HUES48 (cell line): ENCODE results near the gene HDAC4.

Source experiments
- H3K27ac ChIP-seq: one replicate; pipeline ENCODE4 v1.7.0; 2013; ENCODE audit warnings: low read depth, low read length, inconsistent platforms
- H3K27me3 ChIP-seq: 2 replicates; pipeline ENCODE4 v1.6.1; 2013; ENCODE audit warnings: mild to moderate bottlenecking, low read length; ENCODE audit not compliant: control insufficient read depth, insufficient read depth
- H3K36me3 ChIP-seq: 2 replicates; pipeline ENCODE4 v1.6.1; 2013; ENCODE audit warnings: low read length; ENCODE audit not compliant: control insufficient read depth, insufficient read depth
- H3K4me1 ChIP-seq: 2 replicates; pipeline ENCODE4 v1.6.1; 2013; ENCODE audit warnings: mild to moderate bottlenecking, low read length; ENCODE audit not compliant: control insufficient read depth, insufficient read depth
- H3K4me3 ChIP-seq: 2 replicates; pipeline ENCODE4 v1.5.1; 2013; ENCODE audit warnings: mild to moderate bottlenecking, low read depth, low read length
- H3K9ac ChIP-seq: 2 replicates; pipeline ENCODE4 v1.6.1; 2013; ENCODE audit warnings: mild to moderate bottlenecking, low read depth, low read length, moderate library complexity
- H3K9me3 ChIP-seq: 2 replicates; pipeline ENCODE4 v1.6.1; 2013; ENCODE audit warnings: low read length; ENCODE audit not compliant: control insufficient read depth, insufficient read depth

HDAC4 gene

GRCh38 chr2:239003624-239004273 is 397.1 kb downstream of the HDAC4 start:
- no peaks in the 10 kb centered on the region for H3K27me3 ChIP-seq
- H3K27ac ChIP-seq: no peak overlapping the region
- H3K36me3 ChIP-seq: no peaks in the 10 kb centered on the region
- H3K4me3 ChIP-seq: no peak overlapping the region
- H3K4me1 ChIP-seq: no peaks in the 10 kb centered on the region
- no peaks in the 10 kb centered on the region for H3K9me3 ChIP-seq
- no peak overlapping the region for H3K9ac ChIP-seq

- no peaks in the 10 kb centered on the region for H3K27me3 ChIP-seq
- H3K9ac ChIP-seq: no peak overlapping the region
- no peaks in the 10 kb centered on the region for H3K36me3 ChIP-seq
- no peak overlapping the region for H3K27ac ChIP-seq
- H3K9me3 ChIP-seq: no peaks in the 10 kb centered on the region
- no peaks in the 10 kb centered on the region for H3K4me1 ChIP-seq
- H3K4me3 ChIP-seq: no peak overlapping the region
These were observed 397.7 kb downstream of the HDAC4 start for GRCh38 chr2:239002954-239003623.

- Histone ChIP-seq H3K4me1 (no peaks in the 10 kb centered on the region), H3K9ac (no peak overlapping the region), H3K4me3 (no peak overlapping the region), H3K27ac (no peak overlapping the region), H3K36me3 (no peaks in the 10 kb centered on the region), H3K27me3 (no peaks in the 10 kb centered on the region), H3K9me3 (no peaks in the 10 kb centered on the region)
These were observed 398.2 kb downstream of the HDAC4 start for GRCh38 chr2:239002591-239002953.

GRCh38 chr2:239001794-239002193 is 399.0 kb downstream of the HDAC4 start:
- no peak overlapping the region for H3K27ac ChIP-seq
- no peaks in the 10 kb centered on the region for H3K27me3 ChIP-seq
- H3K4me1 ChIP-seq: no peaks in the 10 kb centered on the region
- no peak overlapping the region for H3K9ac ChIP-seq
- no peaks in the 10 kb centered on the region for H3K36me3 ChIP-seq
- no peaks in the 10 kb centered on the region for H3K9me3 ChIP-seq
- H3K4me3 ChIP-seq: no peak overlapping the region

- H3K27me3 ChIP-seq: no peaks in the 10 kb centered on the region
- H3K36me3 ChIP-seq: no peaks in the 10 kb centered on the region
- no peaks in the 10 kb centered on the region for H3K4me1 ChIP-seq
- no peak overlapping the region for H3K9ac ChIP-seq
- no peak overlapping the region for H3K4me3 ChIP-seq
- no peak overlapping the region for H3K27ac ChIP-seq
- peaks cover 1% of the 10 kb centered on the region; the same call in 1 of the 2 replicates for H3K9me3 ChIP-seq
These were observed 400.2 kb downstream of the HDAC4 start for GRCh38 chr2:239000500-239001073.

- no peak overlapping the region for H3K4me3 ChIP-seq
- H3K9ac ChIP-seq: no peak overlapping the region
- H3K27ac ChIP-seq: no peak overlapping the region
- H3K27me3 ChIP-seq: no peaks in the 10 kb centered on the region
- no peaks in the 10 kb centered on the region for H3K36me3 ChIP-seq
- H3K4me1 ChIP-seq: no peaks in the 10 kb centered on the region
- peaks cover 6% of the 10 kb centered on the region for H3K9me3 ChIP-seq
These were observed 400.7 kb downstream of the HDAC4 start for GRCh38 chr2:239000089-239000488.

DNA sequence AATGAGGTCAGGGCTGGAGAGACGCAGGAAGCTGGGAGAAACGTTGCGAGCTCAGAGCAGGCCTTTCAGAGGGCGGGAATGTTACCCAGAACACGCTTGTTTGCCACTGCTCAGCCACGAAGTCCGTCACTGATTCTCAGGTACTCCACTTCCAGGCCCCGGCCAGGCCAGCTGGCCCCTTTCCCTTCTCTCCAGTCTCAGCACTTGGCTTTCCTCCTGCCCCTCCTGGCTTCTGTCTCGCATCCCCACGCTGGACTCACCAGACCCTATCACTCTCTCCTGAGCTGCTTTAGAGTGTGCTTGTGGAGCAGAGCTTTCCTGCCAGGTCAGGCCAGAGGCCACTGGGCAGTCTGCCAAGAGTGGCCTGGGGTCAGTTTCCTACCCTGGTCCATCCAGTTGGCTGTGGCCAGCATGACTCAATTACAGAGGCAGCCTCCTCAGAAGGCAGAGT is 401.5 kb downstream of the HDAC4 start:
- no peaks in the 10 kb centered on the region for H3K27me3 ChIP-seq

DNA sequence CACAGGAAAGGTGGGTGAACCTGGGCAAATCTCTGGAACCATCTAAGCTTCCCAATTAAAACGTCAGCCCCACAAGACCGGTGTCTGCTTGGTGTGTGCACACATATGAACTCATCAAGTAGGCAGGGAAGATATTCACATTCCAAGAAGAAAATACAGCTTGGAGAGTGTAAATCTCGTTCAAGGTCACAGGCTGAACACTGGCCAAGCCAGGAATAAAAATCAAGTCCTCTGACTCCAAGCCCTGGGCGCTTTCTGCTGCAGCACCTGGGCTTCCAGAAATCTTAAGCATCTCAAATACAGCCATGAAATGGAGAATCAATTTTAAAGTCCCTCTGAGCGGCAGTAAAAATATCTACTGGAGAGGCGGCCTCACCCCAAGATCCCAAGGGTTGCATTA is 402.0 kb downstream of the HDAC4 start:
- H3K4me1 ChIP-seq: no peaks in the 10 kb centered on the region
- H3K27ac ChIP-seq: no peak overlapping the region
- H3K9ac ChIP-seq: no peak overlapping the region
- no peaks in the 10 kb centered on the region for H3K27me3 ChIP-seq
- H3K36me3 ChIP-seq: no peaks in the 10 kb centered on the region
- H3K4me3 ChIP-seq: no peak overlapping the region
- H3K9me3 ChIP-seq: peaks cover 12% of the 10 kb centered on the region

More for the DNA sequence above, 401.5 kb downstream of the HDAC4 start:
- Histone ChIP-seq H3K9me3 (peaks cover 11% of the 10 kb centered on the region), H3K36me3 (no peaks in the 10 kb centered on the region), H3K9ac (no peak overlapping the region), H3K4me3 (no peak overlapping the region), H3K27ac (no peak overlapping the region), H3K4me1 (no peaks in the 10 kb centered on the region)
